A549 (cell line): ENCODE results near the gene GPR32. TPM values are rescaled to one million over a fixed set of nuclear protein-coding genes. Genes with fewer than 3 reads are reported as not detected.

ENCODE experiments used
- ATAC-seq, 2 experiments: fragments of 200-7000 bp in 1 of 2; fragments of >200 bp in 1 of 2; cut with Nextera tagmentation in 1 of 2; cut with Tn5 transposase in 1 of 2; 3 replicates each; pipeline versions ENCODE4 v1.8.0 to v1.9.1; 2018 to 2020; ENCODE audit warnings: mild to moderate bottlenecking in 1 of 2, moderate library complexity in 1 of 2
- CTCF ChIA-PET: fragments of 300-600 bp; sonication (Branson Sonifier 250); formaldehyde crosslinking; extraction: SDS; loops from one replicate; lab custom pipeline; 2021; ENCODE audit warnings: antibody characterized with exemption, inconsistent platforms; lab: Yijun Ruan, JAX
- POLR2A ChIA-PET: fragments of 350-600 bp; formaldehyde crosslinking; extraction: SDS; loops from one replicate; lab custom pipeline; 2021; ENCODE audit warnings: antibody characterized with exemption, inconsistent platforms; lab: Yijun Ruan, JAX
- DNase-seq, 2 experiments: peaks; one replicate each; pipeline versions ENCODE4 v3.0.0 to v3.0.0-alpha.2; 2011 to 2016; ENCODE audit warnings: low read depth in 1 of 2, low spot score in 1 of 2
- FAIRE-seq: peaks from 2 replicates; lab custom pipeline; 2011; peaks lifted over from hg19 to GRCh38; lab: Jason Lieb, UNC
- H3K27ac ChIP-seq, 2 experiments: fragments of >200 bp; sonication (Bioruptor Twin); formaldehyde crosslinking; 3 replicates each; pipeline ENCODE4 v1.5.1; 2016 to 2017
- H3K4me1 ChIP-seq: fragments of >200 bp; sonication (Bioruptor Twin); formaldehyde crosslinking; 3 replicates; pipeline ENCODE4 v1.6.1; 2016
- H3K4me2 ChIP-seq: fragments of >200 bp; sonication (Bioruptor Twin); formaldehyde crosslinking; 3 replicates; pipeline ENCODE4 v1.6.1; 2016
- H3K4me3 ChIP-seq: fragments of >200 bp; sonication (Bioruptor Twin); formaldehyde crosslinking; 3 replicates; pipeline ENCODE4 v1.5.1; 2016
- H3K9me3 ChIP-seq: fragments of >200 bp; sonication (Bioruptor Twin); formaldehyde crosslinking; 3 replicates; pipeline ENCODE4 v1.6.1; 2016
- BCL3 ChIP-seq: fragments of >200 bp; sonication (Bioruptor Twin); formaldehyde crosslinking; IDR thresholded peaks from 3 replicates; pipeline ENCODE4 v1.6.1; 2016
- CBX8 ChIP-seq: fragments of 200-600 bp; sonication (generic); IDR thresholded peaks from 2 replicates; pipeline ENCODE4 v1.6.1; 2016
- EHF ChIP-seq: fragments of 250-450 bp; sonication (Bioruptor Pico); IDR thresholded peaks from 2 replicates; pipeline ENCODE4 v1.5.0; 2020; ENCODE audit warnings: mild to moderate bottlenecking
- EHMT2 ChIP-seq: fragments of 200-600 bp; sonication (generic); IDR thresholded peaks from 2 replicates; pipeline ENCODE4 v1.6.1; 2016; ENCODE audit warnings: antibody characterized with exemption, low read depth, mild to moderate bottlenecking, moderate library complexity
- FOSB ChIP-seq: fragments of 250-450 bp; sonication (Bioruptor Pico); IDR thresholded peaks from 2 replicates; pipeline ENCODE4 v1.5.0; 2020; ENCODE audit warnings: mild to moderate bottlenecking, moderate library complexity
- FOSL2 ChIP-seq, 2 experiments: fragments of 450-650 bp in 1 of 2; fragments of >200 bp in 1 of 2; sonication (Bioruptor Twin) in 1 of 2; formaldehyde crosslinking; IDR thresholded peaks; 2 replicates each; pipeline versions ENCODE4 v1.5.0 to v1.6.1; 2016 to 2020; ENCODE audit warnings: mild to moderate bottlenecking in 1 of 2, moderate library complexity in 1 of 2
- JUN ChIP-seq, 2 experiments: fragments of >200 bp; sonication (Bioruptor Twin); formaldehyde crosslinking; IDR thresholded peaks; 2 replicates in 1 of 2; 3 replicates in 1 of 2; pipeline ENCODE4 v1.6.1; 2016 to 2017
- JUNB ChIP-seq: fragments of >200 bp; sonication (Bioruptor Twin); formaldehyde crosslinking; IDR thresholded peaks from 2 replicates; pipeline ENCODE4 v1.6.1; 2016
- KDM1A ChIP-seq: fragments of 200-600 bp; sonication (generic); IDR thresholded peaks from 2 replicates; pipeline ENCODE4 v1.6.1; 2016; ENCODE audit warnings: low read depth, mild to moderate bottlenecking
- MAZ ChIP-seq: fragments of 150-350 bp; IDR thresholded peaks from 2 replicates; pipeline ENCODE4 v1.6.1; 2014; ENCODE audit warnings: antibody characterized with exemption, low read depth, low read length, borderline replicate concordance
- NFE2L2 ChIP-seq: fragments of 150-350 bp; conservative IDR thresholded peaks from 2 replicates; pipeline ENCODE4 v1.6.1; 2014; ENCODE audit warnings: low read length
- NPAS2 ChIP-seq: fragments of 250-450 bp; sonication (Bioruptor Pico); IDR thresholded peaks from 2 replicates; pipeline ENCODE4 v1.8.0; 2022; ENCODE audit warnings: mild to moderate bottlenecking, moderate library complexity, borderline replicate concordance
- RAD21 ChIP-seq, 2 experiments: fragments of >200 bp in 1 of 2; sonication (Bioruptor Twin) in 1 of 2; formaldehyde crosslinking in 1 of 2; IDR thresholded peaks in 1 of 2; conservative IDR thresholded peaks in 1 of 2; 2 replicates in 1 of 2; 3 replicates in 1 of 2; pipeline ENCODE4 v1.6.1; 2012 to 2018; ENCODE audit warnings: inconsistent platforms in 1 of 2
- SREBF2 ChIP-seq: fragments of 450-650 bp; IDR thresholded peaks from 2 replicates; pipeline ENCODE4 v1.6.1; 2014; ENCODE audit warnings: mild to moderate bottlenecking, moderate library complexity
- TP53 ChIP-seq: fragments of 250-450 bp; sonication (Bioruptor Pico); IDR thresholded peaks from 2 replicates; pipeline ENCODE4 v1.5.0; 2021; ENCODE audit warnings: mild to moderate bottlenecking, moderate library complexity
- ZC3H11A ChIP-seq: fragments of 450-650 bp; IDR thresholded peaks from 2 replicates; pipeline ENCODE4 v1.6.1; 2014; ENCODE audit warnings: antibody characterized with exemption, mild to moderate bottlenecking
- WGBS: methylation state at CpG from one replicate; pipeline ENCODE4 v1.1.6; 2017; ENCODE audit errors: missing lambda C conversion rate; 5-methylcytosine and 5-hydroxymethylcytosine counted together
- polyA plus RNA-seq, 4 experiments: library from polyadenylated mRNA; depleted of rRNA in 3 of 4; stranded (reverse); fragments of >200 nt; fragmentation: RNase III in 1 of 4; extraction: RNeasy Plus Mini Kit Qiagen cat#74134 plus additional on column Dnase treatment in 1 of 4; gene quantifications; 2 replicates in 3 of 4; 3 replicates in 1 of 4; pipeline ENCODE4 v1.2.3, GENCODE V29; 2011 to 2017
- TF ChIP-seq, protein P1 (sequence below): fragments of 150-350 bp; IDR thresholded peaks from 2 replicates; pipeline ENCODE4 v1.6.1; 2014; ENCODE audit warnings: low read depth, mild to moderate bottlenecking, low read length
- TF ChIP-seq, protein P2 (sequence below): fragments of 450-650 bp; IDR thresholded peaks from 2 replicates; pipeline ENCODE4 v1.6.1; 2014; ENCODE audit warnings: antibody characterized with exemption
- TF ChIP-seq, protein P3 (sequence below): IDR thresholded peaks from 2 replicates; pipeline ENCODE4 v1.6.1; 2012; ENCODE audit warnings: low read depth, borderline replicate concordance

The GPR32 gene
- polyA plus RNA-seq, 2 of the 4 experiments (the other 2 are of a cell fraction) = not detected

DNA sequence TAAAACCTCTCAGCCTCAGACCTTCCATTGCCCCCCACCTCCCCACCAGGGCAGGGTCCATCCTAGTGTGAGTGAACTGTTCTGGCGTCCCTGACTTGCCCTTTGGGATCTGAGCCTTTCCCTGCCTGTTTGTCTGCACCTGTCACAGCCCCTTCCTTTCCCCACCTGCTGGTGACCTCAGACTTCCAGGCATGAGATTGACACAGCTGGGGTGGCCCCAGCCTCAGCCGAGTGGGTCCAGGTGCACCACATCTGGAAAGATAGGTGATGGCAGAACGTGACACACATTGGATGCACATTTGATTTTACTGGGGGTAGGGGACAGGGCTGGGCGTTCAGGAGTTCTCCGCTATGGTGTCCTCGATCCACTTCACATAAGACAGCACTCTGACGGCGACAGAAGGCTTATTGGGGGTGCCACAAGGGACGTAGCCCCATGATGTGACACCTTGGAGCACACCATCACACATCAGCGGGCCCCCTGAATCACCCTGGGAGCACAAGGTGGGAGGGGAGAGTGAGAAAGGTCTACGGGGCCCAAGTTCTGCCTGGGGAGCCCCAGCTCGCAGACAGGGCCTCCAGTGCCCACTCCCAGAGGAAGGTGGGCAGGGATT is 48.7 kb downstream of the GPR32 start:
- peak overlapping the region; percentile 93 for H3K4me2 ChIP-seq
- H3K4me1 ChIP-seq = peaks cover 13% of the 10 kb centered on the region; the same call in 1 of the 3 replicates
- ATAC-seq (no peak), FAIRE-seq (no peak), DNase-seq (no peak)
- TF ChIP-seq ZC3H11A (no peak), EHMT2 (no peak), NPAS2 (no peak), EHF (no peak), CBX8 (no peak), NFE2L2 (no peak), KDM1A (no peak), BCL3 (no peak), FOSL2 (IDR thresholded peaks at IDR 0.05) (no peak), FOSL2 (CRISPR knock-in tag; IDR thresholded peaks at IDR 0.05) (no peak), TP53 (no peak), JUN (IDR thresholded peaks at IDR 0.05) (no peak)
- TF ChIP-seq, protein P1, sequence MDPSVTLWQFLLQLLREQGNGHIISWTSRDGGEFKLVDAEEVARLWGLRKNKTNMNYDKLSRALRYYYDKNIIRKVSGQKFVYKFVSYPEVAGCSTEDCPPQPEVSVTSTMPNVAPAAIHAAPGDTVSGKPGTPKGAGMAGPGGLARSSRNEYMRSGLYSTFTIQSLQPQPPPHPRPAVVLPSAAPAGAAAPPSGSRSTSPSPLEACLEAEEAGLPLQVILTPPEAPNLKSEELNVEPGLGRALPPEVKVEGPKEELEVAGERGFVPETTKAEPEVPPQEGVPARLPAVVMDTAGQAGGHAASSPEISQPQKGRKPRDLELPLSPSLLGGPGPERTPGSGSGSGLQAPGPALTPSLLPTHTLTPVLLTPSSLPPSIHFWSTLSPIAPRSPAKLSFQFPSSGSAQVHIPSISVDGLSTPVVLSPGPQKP = no peak
- ChIA-PET CTCF (interaction anchor here (1.0 to 1.4 kb wide), 4 partner anchors 10 to 276 kb away, joined by 3 to 8 read pairs (median 4); no protein-coding TSS in a partner anchor), POLR2A (interaction anchor here (1.2 kb wide), 1 partner anchor 14 kb away, joined by 6 read pairs; no protein-coding TSS in a partner anchor)
- peak overlapping the region; percentile 68; the same call in 2 of the 3 replicates for H3K4me3 ChIP-seq
- H3K27ac ChIP-seq = no peak overlapping the region
- H3K9me3 ChIP-seq = no peaks in the 10 kb centered on the region; the same call in 2 of the 3 replicates
- WGBS = 57% methylated on average over 12 of the region's 12 CpGs

GRCh38 chr19:50819636-50820035 is 49.4 kb downstream of the GPR32 start:
- POLR2A ChIA-PET = no interaction called here
- ATAC-seq = no peak
- no peak overlapping the region for H3K27ac ChIP-seq
- CTCF ChIA-PET = interaction anchor here (1.1 to 2.8 kb wide), 2 partner anchors 36 to 103 kb away, joined by 4 to 11 read pairs; no protein-coding TSS in a partner anchor
- no peak overlapping the region for H3K4me2 ChIP-seq
- FAIRE-seq = no peak
- no peak for DNase-seq
- no peak overlapping the region for H3K4me3 ChIP-seq
- peaks cover 13% of the 10 kb centered on the region; the same call in 1 of the 3 replicates for H3K4me1 ChIP-seq
- no peak for TF ChIP-seq FOSB (CRISPR knock-in tag)
- TF ChIP-seq, protein P2, sequence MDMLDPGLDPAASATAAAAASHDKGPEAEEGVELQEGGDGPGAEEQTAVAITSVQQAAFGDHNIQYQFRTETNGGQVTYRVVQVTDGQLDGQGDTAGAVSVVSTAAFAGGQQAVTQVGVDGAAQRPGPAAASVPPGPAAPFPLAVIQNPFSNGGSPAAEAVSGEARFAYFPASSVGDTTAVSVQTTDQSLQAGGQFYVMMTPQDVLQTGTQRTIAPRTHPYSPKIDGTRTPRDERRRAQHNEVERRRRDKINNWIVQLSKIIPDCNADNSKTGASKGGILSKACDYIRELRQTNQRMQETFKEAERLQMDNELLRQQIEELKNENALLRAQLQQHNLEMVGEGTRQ = no peak
- no peak for TF ChIP-seq RAD21 (conservative IDR thresholded peaks at IDR 0.05 in 1 of 2, IDR thresholded peaks at IDR 0.05 in 1 of 2)
- no peak for TF ChIP-seq MAZ
- TF ChIP-seq SREBF2 = no peak
- TF ChIP-seq, protein P3, sequence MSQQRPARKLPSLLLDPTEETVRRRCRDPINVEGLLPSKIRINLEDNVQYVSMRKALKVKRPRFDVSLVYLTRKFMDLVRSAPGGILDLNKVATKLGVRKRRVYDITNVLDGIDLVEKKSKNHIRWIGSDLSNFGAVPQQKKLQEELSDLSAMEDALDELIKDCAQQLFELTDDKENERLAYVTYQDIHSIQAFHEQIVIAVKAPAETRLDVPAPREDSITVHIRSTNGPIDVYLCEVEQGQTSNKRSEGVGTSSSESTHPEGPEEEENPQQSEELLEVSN = no peak
- H3K9me3 ChIP-seq = no peaks in the 10 kb centered on the region; the same call in 2 of the 3 replicates
- 35% methylated on average over 8 of the region's 8 CpGs for WGBS

DNA sequence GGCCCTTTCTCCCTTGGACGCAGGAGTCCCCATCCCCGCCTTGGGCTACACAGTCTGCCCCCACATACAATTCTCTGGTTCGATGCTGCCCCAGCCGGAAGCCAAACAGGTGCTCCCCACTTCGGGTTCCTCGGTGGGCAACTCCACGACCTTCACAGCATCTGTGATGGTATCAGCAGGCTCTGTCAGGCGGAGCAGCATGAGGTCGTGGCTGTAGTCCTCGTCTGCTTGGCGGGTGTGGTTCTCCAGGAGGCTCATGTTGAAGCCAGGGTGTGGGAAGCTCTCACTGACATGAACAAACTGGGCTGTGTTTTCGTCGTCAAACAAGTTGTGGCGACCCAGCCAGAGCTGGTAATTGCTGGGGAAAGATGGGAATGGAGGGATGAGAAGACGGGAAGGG is 49.8 kb downstream of the GPR32 start:
- POLR2A ChIA-PET = interaction anchor here (0.8 kb wide), 1 partner anchor 16 kb away, joined by 5 read pairs; no protein-coding TSS in a partner anchor
- FAIRE-seq (no peak), ATAC-seq (no peak), DNase-seq (no peak)
- Histone ChIP-seq H3K27ac (no peak overlapping the region), H3K4me2 (no peak overlapping the region), H3K4me3 (no peak overlapping the region), H3K4me1 (peaks cover 13% of the 10 kb centered on the region; the same call in 1 of the 3 replicates), H3K9me3 (no peaks in the 10 kb centered on the region; the same call in 2 of the 3 replicates)
- no peak for TF ChIP-seq JUNB
- TF ChIP-seq, protein P2 = no peak
- CTCF ChIA-PET = interaction anchor here (1.1 to 2.8 kb wide), 2 partner anchors 36 to 102 kb away, joined by 4 to 11 read pairs; no protein-coding TSS in a partner anchor
- WGBS = 26% methylated on average over 14 of the region's 15 CpGs
